Measurements from ENCODE around the gene SNTB2.

The SNTB2 gene

DNA sequence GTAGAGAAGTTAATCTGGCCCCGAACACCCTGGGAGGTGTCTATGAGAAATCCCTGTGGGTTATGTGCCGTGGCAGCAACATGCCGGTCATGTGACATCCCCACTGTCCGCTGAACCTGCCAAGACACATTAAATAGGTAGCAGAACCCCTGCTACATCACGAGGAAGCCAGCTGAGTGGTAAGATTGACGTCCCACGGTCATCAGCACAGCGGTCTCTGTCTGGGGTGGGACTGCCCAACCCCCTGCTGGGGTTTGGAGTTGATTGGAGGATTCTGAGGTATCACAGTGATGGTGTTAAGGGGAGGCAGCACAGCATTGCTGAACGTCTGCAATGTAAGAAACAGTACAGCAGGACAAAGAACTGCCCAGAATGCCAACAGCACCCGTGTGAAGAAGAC lies 162.6 kb downstream of the SNTB2 start:
- DNase-seq = no peak

DNA sequence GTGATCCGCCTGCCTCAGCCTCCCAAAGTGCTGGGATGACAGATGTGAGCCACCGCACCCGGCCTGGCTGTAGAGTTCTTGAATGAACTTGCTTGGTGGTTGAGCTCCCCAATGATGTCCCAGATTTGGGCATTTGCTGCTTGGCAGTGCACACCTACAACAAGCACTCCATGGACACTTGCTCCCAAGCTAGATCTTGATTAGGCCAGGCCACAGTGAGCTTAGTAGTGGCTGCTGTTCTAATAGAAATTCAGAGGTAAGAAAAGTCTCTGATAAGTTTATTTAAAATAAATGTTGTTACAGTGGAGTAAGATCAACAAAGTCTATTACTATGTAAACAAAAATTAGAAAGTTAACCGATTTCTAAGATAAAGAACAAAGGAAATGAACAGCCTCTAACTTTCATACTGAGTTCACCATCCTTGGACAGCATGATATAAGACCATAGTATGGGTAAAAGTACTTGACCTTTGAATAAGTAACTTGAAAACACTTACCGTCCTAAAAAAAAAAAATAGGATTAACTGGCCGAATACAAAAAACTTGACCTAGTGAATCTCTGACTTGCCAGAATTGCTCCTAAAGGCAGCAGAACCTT lies 163.7 kb downstream of the SNTB2 start:
- no peak for DNase-seq

DNA sequence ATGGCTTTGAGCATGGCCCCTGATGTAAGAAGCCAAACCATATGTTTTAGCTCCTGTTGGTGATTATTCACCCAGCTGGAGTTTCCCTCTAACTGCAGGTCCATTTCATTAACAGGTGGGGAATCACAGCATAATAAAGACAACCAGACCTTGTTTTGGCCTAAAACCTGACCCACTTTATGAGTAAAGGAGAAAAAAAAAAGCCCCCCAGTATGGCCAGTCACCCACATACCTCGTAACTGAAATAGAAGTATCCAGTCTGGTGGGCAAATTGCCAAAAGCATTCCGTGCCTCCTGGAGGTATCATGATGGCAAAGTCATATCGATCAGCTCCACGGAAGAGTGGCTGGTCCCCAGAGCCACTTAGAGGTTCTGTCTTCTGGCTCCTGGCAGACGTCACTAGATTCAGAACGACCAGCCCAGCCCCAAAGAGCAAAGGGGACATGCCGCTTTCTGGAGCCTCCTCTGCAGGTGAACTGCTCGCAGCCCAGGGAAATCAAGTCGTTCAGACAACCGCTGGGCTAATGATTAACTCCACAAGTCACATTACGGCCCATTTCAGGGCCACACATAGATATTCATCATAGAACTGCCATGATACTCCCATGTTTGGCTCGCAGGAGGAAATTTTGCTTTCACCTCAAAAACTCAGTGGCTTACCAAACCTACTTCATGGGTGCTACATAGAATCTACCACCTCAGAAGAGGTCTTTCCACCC lies 164.5 kb downstream of the SNTB2 start, which contains the start of gene TMED6:
Gene TMED6 (minus strand): TSS at position 478 of the 719 bp plus-strand sequence. CDS start 33 bp downstream, at position 445.
- DNase-seq = no peak

Measured in KG1 (cell line).